Ramos (cell line): Measurements from ENCODE around the gene CPVL.

Source experiments
- in situ Hi-C: fragments of 300-500 bp; cut with MboI; formaldehyde crosslinking; loops from one replicate; pipeline ENCODE4 v1.14.3; 2022; ENCODE audit warnings: low sequenced_read_pairs; ENCODE audit not compliant: unreplicated experiment

The CPVL gene

DNA sequence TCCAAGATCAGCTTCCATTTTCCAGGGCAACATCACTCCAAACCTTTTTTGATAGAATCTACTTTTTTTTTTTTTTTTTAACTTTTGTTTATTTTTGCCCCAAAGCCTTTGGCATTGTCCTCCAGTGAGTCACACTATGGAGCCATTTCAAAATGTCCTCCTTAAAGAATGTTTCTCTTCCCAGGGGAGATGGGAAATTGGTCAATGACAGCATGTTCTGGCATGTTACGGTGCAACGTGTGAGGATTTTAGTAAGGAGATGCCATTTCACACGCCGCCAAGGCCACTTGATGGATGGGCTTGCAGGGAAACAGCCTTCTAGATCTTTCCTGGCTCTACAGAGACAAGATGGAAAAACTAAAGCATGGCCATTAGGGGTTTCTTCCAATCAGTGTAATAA is 157.5 kb downstream of the CPVL start:
- in situ Hi-C loops: no loop called here

DNA sequence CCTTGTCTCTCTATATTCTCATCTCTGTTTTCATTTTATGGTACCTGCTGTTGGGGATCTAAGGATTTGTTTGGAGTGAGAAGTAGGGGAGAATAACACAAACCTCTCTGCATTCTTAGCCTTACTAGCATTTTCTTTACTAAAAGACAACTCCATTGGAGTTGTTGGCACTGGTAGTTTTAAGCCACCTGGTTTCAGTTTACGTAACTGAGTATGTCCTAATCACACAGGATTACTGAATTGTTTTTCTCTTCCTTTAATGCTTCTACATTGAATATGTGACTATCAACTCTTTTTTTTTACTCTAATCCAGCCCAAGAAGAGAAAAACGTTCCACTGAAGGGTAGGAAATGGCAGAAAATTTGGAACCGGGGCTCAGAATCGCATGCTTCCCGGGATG is 158.2 kb downstream of the CPVL start:
- in situ Hi-C loops: no loop called here

DNA sequence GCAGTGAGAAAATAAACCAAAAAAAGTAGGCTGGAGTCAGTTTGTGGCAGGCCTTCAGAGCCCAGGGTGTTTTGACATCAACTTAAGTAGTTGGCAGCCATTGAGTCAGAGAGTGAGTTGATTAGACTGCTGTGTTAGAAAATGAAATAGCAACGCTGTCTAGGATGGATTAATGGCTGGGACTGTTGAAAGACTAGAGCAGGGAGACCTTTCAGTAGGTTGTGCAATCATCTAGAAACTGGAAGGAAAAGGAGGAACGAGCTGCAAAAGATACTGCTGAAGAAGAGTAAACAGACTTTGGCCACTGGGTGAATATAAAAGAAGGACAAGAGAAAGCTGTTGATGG is 159.6 kb downstream of the CPVL start:
- in situ Hi-C loops: no loop called here

DNA sequence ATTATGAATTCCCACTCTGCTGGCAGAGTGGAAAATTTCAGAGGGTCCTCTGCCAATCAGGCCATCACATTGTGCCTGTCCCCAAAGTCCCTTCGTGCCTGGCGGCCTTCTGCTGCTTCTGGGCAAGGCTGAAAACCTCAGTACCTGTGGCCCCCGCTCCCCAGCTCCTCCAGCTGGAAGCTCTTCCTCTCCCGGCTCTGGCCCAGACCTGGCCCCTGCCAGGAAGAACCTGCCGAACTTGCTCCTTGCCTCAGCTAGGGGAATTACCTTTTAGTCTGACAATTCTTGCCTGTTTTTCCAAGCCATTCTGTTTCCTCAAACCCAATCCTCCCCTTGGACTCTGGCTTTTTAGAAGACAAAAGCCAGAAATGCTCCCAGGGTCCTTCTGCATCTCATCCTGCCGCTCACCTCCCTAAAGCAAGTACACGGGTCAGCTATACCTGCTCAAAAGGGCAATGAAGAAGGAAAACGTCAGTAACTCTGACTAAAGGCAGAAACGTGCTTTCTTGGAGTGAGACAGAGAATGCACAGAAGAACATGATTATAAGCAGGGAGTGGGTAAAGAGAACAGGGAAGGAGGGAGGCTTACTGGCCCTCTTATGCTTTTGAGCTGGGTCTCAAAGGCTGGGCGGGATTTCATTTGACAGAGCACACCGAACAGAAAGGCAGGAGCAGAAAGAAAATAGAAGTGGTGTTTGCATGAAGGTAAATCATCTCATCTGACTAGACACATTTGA is 160.1 kb downstream of the CPVL start:
- in situ Hi-C loops: no loop called here

DNA sequence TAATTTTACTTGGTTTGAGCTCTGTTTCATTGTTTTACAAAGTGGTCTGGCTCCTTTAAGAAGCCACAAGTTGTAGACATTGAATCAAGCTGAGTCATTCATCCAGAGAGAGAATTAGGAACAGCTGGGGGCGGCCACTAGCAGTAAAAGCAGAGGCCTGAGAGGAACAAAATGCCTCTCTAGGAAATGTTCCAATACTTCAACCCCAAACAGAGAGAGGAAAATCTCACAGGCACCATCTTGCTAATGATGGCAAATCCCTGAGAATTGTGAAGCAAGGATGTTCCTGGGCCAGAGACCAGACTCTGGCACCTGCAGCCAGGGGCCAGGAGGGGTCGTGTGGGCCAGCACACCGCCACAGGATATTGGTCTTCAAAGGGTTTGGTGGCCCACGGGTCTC is 161.7 kb downstream of the CPVL start:
- in situ Hi-C loops: no loop called here

DNA sequence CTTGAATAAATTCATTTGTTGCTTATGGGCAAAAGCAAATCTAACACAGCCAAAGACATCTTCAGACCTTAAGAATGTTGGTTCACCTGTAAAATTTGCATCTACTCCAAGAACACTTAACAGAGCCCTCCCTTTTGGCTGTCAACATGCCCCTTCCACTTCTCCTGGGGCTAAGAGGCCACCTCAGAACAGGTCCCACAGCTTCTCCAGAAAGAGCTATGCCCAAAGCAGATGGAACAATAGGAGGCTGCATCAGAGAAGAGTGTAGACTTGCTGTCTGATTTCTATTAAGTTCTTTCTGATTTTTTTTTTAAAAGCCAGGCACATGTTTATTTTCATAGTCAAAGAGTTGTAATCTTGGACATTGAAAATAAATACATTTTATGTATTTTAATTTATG is 162.1 kb downstream of the CPVL start:
- in situ Hi-C loops: no loop called here

DNA sequence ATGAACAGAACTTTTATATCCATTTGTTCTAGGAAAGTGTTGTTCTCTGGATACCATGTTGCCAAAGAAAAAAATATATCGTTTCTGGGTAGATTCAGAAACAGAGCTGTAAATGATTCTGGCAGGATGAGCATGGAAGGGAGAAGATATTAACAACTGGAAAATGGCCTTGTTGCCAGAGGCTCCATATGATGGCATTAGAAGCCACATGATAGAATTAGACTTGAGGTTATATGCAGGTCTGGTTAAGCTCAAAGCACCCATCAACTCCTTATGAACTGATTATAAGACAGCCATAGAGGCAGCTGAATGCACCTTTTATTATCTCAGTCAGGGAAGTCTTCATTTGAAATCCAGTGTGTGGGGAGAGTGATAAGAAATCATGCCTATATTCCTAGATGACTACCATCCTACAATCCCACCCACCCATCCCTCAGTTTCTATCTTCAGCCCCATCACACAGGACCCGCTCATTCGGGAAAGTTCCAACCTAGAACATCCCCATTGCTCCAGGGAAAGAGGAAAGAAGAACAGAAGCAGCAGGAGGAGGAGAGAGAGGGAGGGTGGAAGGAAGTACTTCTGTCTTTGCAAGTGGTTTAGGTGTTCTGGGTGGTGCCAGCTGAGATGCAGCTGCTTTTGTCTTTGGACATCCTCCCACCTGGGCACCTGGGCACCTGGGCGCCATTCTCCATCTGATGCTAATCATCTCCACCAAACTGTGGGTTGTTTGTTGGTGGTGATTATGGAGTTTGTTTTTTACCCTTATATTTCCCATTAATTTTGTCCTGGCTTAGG is 162.7 kb downstream of the CPVL start:
- in situ Hi-C loops: no loop called here

DNA sequence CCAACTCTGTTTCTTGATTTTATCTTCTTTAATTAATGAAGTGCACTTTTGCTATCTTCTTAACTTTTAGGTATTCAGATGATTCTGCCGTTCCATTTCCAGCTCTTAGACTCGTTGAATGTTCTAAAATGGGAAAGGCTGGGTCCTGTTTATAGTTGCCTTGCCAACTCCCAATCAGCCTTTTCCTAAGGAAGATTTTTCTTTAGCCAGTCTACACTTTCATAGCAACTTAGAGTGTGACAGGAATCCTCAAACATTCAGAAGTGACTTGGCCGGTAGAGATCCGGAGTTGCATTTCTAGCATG is 165.2 kb downstream of the CPVL start:
- in situ Hi-C loops: no loop called here

DNA sequence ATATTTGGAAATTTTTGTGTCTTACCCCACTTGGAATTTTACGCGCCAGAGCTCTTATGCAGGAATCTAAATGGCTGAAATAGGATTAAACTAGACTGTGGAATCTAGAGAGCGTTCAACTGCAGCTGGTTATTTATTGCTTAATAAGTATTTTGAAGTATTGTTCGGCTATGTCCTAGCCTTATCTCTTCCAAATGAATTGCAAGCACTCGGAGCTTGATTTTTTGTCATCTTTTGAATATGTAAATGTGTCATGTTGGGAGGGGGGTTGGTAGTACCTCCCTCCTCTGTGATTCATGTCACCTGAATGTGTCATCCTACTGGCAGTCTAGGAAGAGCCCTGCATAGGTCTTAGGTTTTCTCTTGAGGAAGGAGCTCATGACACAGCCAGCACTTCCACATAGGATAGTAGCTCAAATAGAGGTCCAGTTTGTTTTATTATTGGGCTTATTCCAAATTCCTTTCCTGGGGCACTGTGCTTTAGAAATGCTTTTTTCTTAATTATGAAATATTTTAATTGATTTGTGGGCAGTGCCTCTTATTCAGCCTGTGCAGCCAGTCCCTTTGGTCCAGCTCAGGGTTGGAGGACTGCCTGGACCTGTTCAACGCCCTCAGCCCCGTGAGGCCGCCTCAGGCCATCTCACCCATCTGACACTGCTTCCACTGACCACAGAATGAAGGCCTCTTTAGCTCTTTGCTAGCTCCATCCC is 165.7 kb downstream of the CPVL start:
- in situ Hi-C loops: no loop called here

DNA sequence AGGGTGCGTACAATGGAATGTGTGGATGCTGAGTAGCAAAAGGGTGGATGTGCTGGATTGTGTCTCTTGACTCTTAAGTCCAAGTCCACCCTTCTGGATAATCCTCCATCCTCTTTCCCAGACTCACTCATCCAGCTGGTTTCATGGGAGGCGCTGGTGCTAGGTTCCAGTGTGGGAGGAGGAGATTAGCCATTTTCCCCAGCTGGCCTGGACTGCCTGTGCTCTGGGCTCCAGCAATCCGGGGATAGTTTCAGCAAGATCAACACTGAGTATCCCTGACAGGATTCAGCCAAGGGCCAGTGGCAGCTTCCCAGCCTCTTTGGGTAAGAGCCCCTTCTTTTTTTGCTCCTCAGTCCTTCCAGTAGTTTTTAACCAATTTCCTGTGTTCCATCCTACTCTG is 166.6 kb downstream of the CPVL start:
- in situ Hi-C loops: no loop called here

DNA sequence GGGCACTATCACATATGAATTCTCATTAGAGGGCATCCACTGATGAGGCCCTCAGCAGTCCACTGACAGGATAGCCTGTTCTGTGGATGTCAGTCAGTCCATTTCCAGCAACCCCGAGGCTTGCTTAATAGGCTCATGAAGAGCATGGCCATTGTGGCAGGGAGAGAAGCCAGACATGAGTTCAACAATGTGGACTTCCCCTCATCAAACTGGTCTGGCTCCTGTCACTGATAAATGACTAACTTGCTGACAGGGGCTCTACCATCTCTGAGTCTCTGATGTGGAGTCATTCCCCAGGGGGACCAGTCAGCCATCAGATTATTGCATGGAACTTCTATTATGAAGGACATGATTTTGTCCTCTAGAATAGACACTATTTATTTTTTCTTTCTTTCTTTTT is 168.5 kb downstream of the CPVL start:
- in situ Hi-C loops: no loop called here

DNA sequence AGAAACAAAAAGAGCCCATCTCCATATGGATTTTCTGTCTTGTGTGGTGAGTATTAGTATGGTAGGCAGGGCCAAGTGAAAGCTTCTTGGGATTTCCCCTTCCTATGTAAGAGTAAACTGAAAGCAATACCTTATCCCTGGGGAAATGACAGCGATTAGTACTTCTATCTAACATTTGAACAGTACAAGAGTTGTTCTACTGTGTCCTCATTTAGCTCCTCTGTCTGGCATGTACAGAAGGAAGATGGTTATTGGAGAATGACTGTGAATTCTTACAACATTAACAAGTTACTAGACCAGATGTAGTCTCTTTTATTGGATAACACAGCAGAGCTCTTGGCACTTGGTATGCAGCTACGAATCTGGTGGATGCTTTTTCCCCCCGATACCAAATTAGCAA is 170.3 kb downstream of the CPVL start:
- in situ Hi-C loops: no loop called here

DNA sequence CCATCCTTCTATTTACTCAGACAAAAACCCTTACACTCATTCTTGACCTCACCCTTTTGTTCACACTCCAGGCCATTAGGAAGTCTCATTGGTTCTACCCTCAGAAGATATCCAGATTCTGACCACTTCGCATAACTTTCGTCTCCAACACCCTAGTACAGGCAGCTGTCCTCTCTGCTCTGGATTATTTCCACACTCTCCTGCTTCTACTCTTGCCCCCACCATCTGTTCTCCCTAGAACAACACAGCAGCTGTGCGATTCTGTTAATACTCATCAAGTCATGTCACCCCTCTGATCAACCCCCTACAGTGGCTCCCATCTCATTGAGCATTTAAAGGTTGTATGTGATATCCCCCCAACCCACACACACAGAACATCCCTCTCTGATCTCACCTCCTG is 172.7 kb downstream of the CPVL start:
- in situ Hi-C loops: no loop called here

DNA sequence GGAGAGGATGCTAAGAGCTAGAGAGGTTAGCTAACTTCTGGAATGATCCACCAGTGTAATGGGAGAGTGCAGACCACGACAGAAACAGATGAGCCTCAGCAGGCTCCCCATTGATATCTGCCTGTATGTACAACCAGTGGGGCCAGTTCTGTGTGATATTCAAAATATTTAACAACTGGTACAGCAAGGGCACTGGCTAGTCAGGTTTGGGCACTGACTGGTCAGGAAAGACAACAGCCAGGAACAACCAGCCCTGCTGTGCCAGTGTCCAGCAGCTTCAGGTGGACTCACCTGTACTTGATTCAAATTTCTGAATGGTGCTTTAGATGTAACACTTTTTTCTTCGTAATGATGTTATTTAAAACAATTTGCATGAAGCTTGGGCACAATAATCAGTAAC is 182.3 kb downstream of the CPVL start:
- in situ Hi-C loops: no loop called here

DNA sequence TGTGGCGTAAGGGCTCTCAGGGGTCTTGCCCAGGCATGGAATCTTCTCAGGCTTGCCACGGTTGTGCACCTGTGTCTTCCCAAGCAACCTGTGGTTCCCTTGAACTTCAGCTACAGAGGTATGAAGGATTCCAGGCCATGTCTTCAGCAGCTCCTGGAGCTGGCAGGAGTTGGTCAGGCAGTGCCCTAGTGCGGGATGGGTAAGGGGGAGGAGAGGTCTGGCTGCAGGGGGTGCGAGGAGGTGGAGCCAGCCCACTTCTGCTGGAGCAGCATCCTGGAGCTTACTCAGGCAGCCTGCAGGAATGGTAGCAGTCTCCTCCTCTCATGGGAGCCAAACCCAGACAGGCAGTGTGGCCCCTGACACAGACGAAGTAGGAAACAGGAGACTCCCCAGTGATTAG is 184.4 kb downstream of the CPVL start:
- in situ Hi-C loops: no loop called here

DNA sequence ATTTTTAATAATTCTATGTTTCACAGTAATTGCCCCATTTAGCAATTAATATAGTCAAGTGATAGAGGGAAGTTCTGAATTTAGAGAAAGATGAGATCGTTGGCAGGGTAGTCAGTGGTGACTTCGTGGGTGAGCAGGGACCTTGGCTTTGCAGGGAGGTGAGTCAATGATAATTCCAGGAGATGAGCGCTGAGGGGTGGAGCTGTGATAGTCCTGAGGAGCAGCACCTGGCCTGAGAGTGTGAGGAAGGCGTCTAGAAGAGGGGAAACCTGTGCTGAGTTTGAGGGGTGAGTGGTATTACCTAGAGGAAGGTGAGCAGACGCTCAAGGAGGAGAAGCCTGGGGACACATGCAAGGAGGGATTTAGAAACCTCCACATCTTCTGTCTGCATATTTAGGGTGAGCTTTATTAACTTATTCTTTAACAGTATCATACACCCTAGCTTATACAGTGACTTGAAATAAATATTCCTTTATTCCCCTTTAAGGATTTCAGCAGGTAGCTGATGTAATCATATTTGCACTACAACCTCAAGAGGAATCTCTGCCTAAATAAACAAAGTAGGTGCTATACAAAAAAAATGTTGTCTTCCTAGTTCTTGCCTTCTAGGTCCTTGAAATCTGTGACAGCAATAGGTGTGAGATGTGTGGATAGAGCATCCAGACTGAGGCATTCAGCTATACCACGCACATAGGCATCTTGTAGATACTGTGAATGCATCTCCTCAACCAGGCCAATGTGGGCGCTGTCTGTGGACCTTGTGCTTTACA is 186.1 kb downstream of the CPVL start:
- in situ Hi-C loops: no loop called here

DNA sequence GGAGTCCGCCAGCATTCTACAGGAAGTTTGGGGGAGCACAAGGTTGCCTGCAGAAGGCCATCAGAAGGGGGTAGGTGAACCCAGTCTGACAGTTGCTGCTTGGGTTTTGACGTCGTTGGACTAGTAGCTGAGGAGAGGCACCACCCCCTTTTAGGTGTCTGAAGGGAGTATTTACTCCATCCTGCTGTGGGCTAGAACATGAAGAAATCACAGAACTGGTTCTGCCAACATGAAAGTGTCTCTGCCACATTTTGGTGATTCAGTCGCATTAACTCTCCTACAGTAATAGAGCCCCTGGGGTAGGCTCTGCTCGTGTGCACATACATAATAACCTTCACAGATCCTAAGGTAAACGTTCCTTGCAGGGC is 187.4 kb downstream of the CPVL start:
- in situ Hi-C loops: no loop called here

DNA sequence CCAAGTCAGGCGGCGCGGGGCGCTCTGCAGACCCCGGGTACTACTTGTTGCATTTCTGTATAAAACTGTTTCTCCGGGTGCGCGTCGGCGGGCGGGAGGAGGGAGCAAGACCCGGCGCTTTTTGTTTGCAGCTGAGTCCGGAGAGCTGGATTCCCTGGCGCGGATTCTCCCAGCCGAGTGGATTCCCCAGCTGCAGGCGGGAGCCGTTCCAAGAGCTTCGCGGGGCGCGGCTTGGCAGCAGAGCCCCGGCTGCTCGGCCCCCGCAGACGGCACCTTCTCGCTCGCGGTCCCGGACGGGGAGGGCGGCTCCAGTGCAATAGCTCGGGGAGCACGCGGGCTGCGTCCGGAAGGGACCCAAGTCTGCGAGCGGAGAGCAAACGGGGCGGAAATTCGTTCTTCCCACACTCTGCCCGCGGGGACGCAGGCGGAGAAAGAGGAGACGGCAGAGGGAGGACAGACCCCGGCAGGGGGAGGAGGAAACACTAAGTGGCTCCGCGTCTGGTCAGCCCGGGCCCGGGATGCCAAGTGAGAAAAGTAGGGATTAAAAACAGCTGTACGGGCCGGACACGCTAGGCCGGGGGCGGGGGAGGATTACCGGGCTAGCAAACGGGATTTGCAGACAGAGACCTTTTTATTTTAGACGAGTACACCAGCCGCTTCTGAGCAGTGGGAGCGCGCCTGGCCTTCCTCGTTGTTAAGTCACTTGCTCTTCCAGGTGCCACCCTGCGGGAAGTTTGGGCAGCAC is 187.9 kb downstream of the CPVL start, which contains the start of gene TRIL:
TSS of gene TRIL (minus strand) at position 96 of the 745 bp plus-strand sequence. CDS start 284 bp downstream, outside the sequence.
- in situ Hi-C loops: no loop called here

DNA sequence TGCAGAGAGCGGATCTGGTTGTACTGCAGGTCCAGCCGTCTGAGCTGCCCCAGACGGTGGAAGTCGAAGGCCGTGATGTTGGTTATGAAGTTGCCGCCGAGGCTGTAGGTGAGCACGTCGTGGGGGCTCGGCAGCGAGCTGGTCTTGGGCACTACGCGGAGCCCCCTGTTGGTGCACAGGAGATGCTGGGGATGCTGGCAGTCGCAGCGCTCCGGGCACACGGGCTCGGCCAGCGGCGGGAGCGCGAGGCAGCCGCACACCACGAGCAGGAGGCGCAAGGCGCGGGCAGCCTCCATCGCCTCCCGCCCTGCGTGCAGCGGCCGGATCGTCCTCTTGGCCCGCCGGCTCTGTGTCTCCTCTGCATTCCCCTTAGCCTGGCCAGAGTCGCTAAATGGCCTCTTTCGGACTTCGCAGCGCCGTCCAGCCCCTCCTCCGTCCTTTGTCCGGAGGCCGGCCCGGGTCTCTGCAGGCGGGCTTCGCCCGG is 188.5 kb downstream of the CPVL start:
- in situ Hi-C loops: no loop called here
